DOHH2 (cell line): Measurements from ENCODE around the gene JDP2.

Experiments used
- CTCF ChIP-seq: fragments of 200-600 bp; sonication (generic); IDR thresholded peaks from one replicate; pipeline ENCODE4 v1.5.1; 2014; ENCODE audit warnings: antibody characterized with exemption, mild to moderate bottlenecking, low read depth, low read length; ENCODE audit not compliant: poor library complexity, severe bottlenecking
- EZH2phosphoT487 ChIP-seq: fragments of 200-600 bp; sonication (generic); IDR thresholded peaks from 2 replicates; pipeline ENCODE4 v1.6.1; 2017; ENCODE audit warnings: borderline replicate concordance, mild to moderate bottlenecking, antibody characterized with exemption, low read length, moderate library complexity, mixed read lengths

GRCh38 chr14:75464626-75465025 is 36.8 kb downstream of the JDP2 start:
- TF ChIP-seq CTCF = no peak
- no peak for TF ChIP-seq EZH2phosphoT487
